Measurements from ENCODE around the gene DAB2IP. TPM values are rescaled to one million over a fixed set of nuclear protein-coding genes. Genes with fewer than 3 reads are reported as not detected.
"Not testable (repeated sequence)": the region's sequence is repeated elsewhere in the genome, so short reads cannot be mapped to it uniquely, and the experiment has no call there.

DAB2IP gene
- 1.2 TPM for polyA plus RNA-seq (2012; ENCODE audit: insufficient read depth, insufficient read length)

DNA sequence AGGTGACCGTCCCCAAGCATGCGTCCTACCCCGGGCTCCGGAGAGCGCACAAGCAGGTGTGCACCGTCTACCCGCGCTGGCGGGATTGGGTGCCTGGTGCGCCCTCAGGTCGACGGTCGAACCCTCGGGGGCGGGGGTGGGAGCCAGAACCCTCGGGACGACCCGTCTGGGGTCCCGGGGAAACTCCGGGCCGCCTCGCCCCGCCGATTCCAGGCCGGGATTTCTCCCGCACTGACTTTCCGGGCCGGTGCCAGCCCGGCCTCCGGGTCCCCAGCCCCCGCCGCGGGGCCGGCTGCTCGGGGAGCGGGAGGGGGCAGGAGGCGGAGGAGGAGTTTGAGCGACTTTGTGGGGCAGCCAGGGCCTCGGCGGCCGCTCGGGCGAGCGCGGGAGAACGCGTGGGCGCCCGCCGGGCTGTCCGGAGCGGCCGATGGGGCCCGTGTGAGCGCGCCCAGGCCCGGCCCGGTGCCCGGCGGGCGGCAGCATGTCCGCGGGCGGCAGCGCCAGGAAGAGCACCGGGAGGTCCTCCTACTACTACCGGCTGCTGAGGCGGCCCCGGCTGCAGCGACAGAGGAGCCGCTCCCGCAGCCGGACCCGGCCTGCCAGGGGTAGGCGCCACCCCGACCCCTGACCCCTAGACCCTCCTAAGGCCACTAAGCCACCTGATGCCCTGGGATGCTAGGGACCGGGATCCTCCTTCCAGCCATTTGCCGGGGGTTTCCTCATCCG, at the start of gene DAB2IP:
TSS of gene DAB2IP (plus strand) at position 340 of the 726 bp plus-strand sequence. CDS start at position 482, 142 bp downstream.
- no peak for DNase-seq (ENCODE audit: low read depth, low spot score)
- H3K4me3 ChIP-seq (ENCODE audit: low read length): peak within 1 kb of the TSS; percentile 46

GRCh38 chr9:121603028-121603427, 48.4 kb upstream of the DAB2IP start:
- no peak overlapping the region for H3K4me3 ChIP-seq (ENCODE audit: low read length)
- DNase-seq (ENCODE audit: low read depth, low spot score): no peak

- DNase-seq (ENCODE audit: low read depth, low spot score): no peak
- H3K4me3 ChIP-seq (ENCODE audit: low read length): no peak overlapping the region
Observed at GRCh38 chr9:121604242-121604641, 47.2 kb upstream of the DAB2IP start.

GRCh38 chr9:121604654-121605053, 46.8 kb upstream of the DAB2IP start:
- no peak overlapping the region for H3K4me3 ChIP-seq (ENCODE audit: low read length)
- no peak for DNase-seq (ENCODE audit: low read depth, low spot score)

GRCh38 chr9:121607434-121608167, 43.8 kb upstream of the DAB2IP start:
- no peak overlapping the region for H3K4me3 ChIP-seq (ENCODE audit: low read length)
- DNase-seq (ENCODE audit: low read depth, low spot score): no peak

DNA sequence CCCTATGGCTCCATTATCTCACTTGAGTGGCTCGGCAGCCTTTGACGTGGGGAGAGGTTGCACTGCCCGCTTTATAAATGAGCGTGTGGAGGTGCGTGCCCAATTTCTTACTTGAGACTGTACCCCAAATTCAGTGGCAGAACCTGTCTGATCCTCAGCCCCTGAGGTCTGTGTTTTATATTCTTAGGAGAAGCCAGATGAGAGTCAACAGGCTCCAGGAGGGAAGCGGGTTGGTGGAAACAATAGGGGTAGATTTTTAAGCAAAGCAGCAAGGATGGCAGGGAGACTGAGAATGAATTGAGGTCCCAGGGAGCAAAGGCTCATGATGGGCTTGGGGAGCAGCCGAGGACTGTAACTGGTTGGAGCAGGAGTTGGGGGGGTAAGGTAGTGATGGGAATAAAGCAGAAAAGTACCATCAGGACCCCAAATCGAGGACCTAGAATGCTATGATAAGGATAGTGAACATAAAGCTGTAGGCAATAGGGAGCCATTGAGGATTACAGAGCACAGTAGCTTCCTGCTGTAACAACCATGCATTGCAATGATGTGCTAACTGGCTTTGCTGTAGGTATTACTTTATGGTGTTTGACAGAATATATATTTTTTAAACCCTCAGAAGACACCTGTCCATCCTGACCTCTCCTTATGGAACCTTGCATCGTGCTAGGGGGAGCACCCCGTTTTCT, 43.1 kb upstream of the DAB2IP start:
- no peak overlapping the region for H3K4me3 ChIP-seq (ENCODE audit: low read length)
- DNase-seq (ENCODE audit: low read depth, low spot score): no peak

DNA sequence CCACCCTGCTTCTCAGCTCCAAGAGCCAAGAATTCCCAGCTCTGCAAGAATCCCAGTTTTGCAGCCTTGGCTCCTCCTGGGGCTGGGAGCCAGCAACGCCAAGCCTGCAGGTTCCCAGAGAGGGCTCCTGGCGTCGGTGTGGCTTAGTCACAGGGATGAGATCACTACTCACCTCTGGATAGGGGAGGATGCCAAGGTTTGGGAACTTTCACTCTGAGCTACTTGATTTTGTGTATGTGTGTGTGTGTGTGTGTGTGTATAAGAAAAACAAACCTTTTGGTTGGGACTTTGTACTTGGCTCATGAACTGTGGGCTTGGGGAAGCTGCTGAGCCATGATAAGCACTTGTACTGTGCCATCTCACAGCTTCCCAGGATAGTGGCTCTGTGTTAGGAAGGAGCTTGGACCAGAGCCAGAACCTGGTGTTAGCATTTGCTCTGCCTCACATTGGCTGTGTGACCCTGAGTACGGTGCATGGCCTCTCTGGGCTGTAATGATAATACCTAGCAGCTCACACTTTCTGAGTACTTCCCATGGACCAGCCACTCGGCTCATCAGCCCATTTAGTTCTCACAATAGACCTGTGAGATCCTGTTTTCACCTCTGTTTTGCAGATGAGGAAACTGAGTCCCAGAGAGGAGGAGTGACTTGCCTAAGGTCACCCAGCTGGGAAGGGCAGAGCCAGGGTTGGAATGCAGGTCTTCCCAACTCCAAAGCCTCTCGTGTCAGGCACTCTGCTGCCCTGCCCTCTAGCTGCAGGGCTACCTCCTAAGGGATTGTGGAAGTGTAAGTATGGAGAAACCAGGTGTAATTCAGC, 41.4 kb upstream of the DAB2IP start:
- no peak overlapping the region for H3K4me3 ChIP-seq (ENCODE audit: low read length)
- no peak for DNase-seq (ENCODE audit: low read depth, low spot score)

DNA sequence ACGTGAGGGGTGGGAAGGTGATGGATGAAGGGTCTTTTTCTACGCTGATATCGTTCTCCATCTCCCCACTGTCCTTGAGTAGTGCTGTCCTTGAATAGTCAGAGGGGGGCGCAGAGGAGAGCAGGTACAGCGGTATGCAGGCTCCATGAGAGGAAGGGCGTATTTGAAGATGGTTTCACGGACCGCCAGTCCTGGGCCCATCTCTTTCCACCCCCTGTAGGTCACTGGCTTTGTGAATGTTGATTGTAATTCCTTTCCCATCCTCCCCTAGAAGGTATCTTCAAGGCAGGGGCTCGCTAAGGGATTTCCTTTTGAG, 40.8 kb upstream of the DAB2IP start:
- no peak overlapping the region for H3K4me3 ChIP-seq (ENCODE audit: low read length)
- no peak for DNase-seq (ENCODE audit: low read depth, low spot score)

DNA sequence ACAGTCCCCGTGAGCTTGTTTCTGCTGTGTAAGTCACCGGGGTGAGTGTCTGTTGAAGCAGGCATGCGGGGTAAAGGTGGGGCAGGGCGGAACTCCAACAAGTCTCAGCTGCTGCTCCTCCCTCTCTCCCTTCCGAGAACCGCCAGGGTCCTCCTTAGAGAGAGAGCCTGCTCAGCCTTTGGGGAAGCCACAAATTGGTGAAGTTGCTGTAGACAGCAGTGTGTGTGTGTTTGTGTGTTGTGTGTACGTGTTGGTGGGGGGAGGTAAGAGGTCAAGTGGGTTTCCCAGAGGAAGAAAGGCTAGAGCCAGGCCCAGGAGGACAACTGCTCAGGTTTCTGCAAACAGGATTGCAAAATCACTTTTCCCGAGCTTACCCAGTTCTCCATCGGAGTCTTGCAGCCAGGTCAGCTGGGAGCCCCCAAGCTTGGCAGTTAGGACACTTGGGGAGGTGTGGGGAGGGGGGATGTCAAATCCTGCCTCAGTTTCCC, 38.9 kb upstream of the DAB2IP start:
- no peak overlapping the region for H3K4me3 ChIP-seq (ENCODE audit: low read length)

GRCh38 chr9:121613009-121613752, 38.3 kb upstream of the DAB2IP start:
- no peak for DNase-seq (ENCODE audit: low read depth, low spot score)
- no peak overlapping the region for H3K4me3 ChIP-seq (ENCODE audit: low read length)

More for the DNA sequence above, 38.9 kb upstream of the DAB2IP start:
- DNase-seq (ENCODE audit: low read depth, low spot score): no peak

- H3K4me3 ChIP-seq (ENCODE audit: low read length): no peak overlapping the region
- no peak for DNase-seq (ENCODE audit: low read depth, low spot score)
Observed at GRCh38 chr9:121616123-121616755, 35.2 kb upstream of the DAB2IP start.

DNA sequence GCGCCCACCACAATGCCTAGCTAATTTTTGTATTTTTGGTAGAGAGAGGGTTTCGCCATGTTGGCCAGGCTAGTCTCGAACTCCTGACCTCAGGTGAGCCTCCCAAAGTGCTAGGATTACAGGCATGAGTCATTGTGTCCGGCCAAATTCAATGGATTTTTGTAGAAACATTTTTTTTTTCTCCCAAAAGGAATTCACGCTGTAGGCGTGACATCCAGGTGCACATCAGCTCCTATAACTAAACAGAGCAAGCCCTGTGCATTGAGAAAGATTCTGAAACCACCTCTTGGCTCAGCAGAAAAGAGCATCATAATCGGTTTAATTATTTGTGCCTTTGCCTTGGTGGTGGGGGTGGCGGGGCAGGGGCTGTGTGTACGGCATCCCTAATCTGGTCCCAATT, 32.9 kb upstream of the DAB2IP start:
- H3K4me3 ChIP-seq (ENCODE audit: low read length): no peak overlapping the region
- DNase-seq (ENCODE audit: low read depth, low spot score): no peak

DNA sequence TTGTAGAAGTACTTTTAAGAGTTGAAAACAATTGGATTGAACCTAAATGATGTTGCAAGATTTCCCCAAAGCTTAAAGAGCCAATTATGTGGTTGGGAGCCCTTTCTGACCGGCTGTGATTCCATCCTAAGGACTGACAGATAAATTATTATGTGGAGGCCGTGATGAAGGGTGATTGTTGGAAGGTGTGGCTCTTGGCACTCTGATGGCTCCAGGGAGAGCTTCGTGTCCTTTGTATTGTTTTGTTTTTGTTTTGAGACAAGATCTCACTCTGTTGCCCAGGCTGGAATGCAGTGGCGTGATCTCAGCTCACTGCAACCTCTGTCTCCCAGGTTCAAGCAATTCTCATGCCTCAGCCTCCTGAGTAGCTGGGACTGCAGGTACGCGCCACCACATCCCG, 32.5 kb upstream of the DAB2IP start:
- DNase-seq (ENCODE audit: low read depth, low spot score); H3K4me3 ChIP-seq (ENCODE audit: low read length): not testable (repeated sequence)

GRCh38 chr9:121619545-121620324, 31.7 kb upstream of the DAB2IP start:
- H3K4me3 ChIP-seq (ENCODE audit: low read length): no peak overlapping the region
- DNase-seq (ENCODE audit: low read depth, low spot score): no peak

- no peak for DNase-seq (ENCODE audit: low read depth, low spot score)
- no peak overlapping the region for H3K4me3 ChIP-seq (ENCODE audit: low read length)
Observed at GRCh38 chr9:121620325-121620673, 31.1 kb upstream of the DAB2IP start.

DNA sequence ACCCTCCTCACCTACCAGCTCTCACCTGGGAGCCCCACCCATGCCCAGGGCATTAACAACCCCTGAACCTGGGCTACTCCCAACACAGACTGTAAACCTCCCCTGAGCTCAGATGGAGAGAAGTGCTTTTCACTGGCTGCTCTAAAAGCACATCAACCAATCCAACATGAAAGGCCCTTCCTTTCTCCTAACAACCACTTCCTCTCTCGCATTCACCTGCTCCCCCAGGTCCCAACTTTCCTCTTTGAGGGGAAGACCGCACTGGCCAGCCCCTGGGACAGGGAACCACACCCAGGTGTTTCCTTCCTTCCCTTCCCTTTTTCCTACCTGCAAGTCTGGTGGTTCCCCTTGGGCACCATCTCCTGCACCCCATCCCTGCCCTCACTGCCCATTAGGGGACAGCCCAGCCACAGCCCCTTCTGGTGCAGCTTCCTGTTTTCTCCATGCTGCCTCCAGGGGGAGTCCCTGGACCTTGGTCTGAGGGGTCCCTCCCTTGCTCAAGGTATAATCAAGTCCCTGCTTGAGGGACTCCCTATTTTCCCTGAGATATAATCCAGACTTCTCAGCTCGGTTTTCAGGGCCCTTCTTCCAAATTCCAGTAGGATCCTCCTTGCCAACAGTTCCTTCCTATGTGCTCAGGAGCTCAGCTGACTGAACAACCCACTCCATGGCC, 30.5 kb upstream of the DAB2IP start:
- no peak overlapping the region for H3K4me3 ChIP-seq (ENCODE audit: low read length)
- peak; percentile 27 for DNase-seq (ENCODE audit: low read depth, low spot score)
